Sigmoid colon (tissue), 3 donors: Measurements from ENCODE around the gene NR4A3.

ENCODE experiments used
- POLR2A ChIP-seq, 2 donors: fragments of 450-650 bp; IDR thresholded peaks; one replicate each; pipeline ENCODE4 v1.6.1; 2016; ENCODE audit warnings: antibody characterized with exemption in 2 of 2, mild to moderate bottlenecking in 2 of 2, moderate library complexity in 2 of 2
- TF ChIP-seq, protein P1 (sequence below), 4 experiments: fragments of 450-650 bp in 3 of 4; fragments of 200-600 bp in 1 of 4; IDR thresholded peaks; one replicate each; pipeline ENCODE4 v1.5.1; 2016 to 2019; ENCODE audit warnings: antibody characterized with exemption in 4 of 4, mild to moderate bottlenecking in 3 of 4, moderate library complexity in 2 of 4

DNA sequence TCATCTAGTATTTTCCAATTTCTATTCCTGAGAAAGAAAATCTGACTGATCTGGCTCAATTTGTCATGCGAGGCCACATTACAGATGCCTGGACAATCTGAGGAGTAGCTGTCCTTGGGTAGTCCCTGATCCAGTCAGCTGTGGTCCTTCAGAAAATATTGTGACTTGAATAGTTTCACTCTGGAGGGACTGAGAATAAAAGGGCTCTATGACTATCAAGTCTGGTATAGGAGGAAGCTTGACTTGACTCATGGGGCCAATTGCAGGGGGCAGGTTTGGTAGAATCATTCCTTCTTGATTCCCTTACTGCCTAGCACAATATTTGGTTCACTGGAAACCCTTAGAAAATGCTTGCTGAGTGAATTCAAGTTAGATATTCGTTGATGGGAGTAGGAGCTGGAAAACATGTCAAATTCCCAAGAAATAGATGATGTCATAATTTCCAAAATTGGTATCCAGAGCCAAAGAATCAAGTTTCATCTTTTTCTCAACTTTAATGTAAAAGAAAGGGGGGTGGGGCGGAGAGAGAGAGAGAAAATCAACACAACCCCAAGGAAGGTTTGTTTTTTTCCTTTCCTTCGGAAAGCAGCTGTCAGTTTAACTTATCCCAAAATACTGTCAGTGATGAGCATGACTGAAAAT, 52.4 kb downstream of the NR4A3 start:
- TF ChIP-seq, protein P1, sequence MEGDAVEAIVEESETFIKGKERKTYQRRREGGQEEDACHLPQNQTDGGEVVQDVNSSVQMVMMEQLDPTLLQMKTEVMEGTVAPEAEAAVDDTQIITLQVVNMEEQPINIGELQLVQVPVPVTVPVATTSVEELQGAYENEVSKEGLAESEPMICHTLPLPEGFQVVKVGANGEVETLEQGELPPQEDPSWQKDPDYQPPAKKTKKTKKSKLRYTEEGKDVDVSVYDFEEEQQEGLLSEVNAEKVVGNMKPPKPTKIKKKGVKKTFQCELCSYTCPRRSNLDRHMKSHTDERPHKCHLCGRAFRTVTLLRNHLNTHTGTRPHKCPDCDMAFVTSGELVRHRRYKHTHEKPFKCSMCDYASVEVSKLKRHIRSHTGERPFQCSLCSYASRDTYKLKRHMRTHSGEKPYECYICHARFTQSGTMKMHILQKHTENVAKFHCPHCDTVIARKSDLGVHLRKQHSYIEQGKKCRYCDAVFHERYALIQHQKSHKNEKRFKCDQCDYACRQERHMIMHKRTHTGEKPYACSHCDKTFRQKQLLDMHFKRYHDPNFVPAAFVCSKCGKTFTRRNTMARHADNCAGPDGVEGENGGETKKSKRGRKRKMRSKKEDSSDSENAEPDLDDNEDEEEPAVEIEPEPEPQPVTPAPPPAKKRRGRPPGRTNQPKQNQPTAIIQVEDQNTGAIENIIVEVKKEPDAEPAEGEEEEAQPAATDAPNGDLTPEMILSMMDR (IDR thresholded peaks at IDR 0.05), result no peak
- TF ChIP-seq POLR2A (IDR thresholded peaks at IDR 0.05), result no peak
